NCI-H2081 treated with DMSO at 0.1 percent for 48 hours (cell line): Measurements from ENCODE around the gene ACOT2.

Source experiments
- DNase-seq: peaks from one replicate; lab custom pipeline; 2025; lab: John Stamatoyannopoulos, UW

The ACOT2 gene

DNA sequence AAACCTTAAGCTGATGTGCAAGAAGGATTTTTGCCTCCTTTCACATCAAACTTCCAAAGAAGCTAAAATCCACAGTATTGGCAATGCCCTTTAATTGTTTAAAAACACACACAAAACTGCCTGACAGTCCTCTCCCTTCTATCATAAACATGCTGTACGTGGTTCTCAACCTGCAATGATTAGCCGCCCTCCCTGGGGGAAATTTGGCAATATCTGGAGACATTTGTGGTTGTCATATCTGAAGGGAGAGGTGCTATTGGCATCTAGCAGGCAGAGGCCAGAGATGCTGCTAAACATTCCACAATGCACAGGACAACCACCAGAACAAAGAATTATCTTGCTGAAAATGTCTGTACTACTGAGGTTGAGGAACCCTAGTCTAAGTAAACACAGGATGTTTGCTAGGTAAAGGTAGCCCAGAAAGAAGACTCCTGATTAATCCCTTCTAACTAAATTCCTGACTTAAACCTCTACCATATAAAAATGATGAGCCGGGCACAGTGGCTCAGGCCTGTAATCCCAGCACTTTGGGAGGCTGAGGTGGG lies 44.5 kb downstream of the ACOT2 start:
- no peak for DNase-seq

GRCh38 chr14:73616831-73617230 lies 47.8 kb downstream of the ACOT2 start:
- DNase-seq: no peak

- DNase-seq: no peak
Observed at GRCh38 chr14:73619524-73619923, 50.5 kb downstream of the ACOT2 start.

GRCh38 chr14:73620268-73620667 lies 51.3 kb downstream of the ACOT2 start:
- no peak for DNase-seq

DNA sequence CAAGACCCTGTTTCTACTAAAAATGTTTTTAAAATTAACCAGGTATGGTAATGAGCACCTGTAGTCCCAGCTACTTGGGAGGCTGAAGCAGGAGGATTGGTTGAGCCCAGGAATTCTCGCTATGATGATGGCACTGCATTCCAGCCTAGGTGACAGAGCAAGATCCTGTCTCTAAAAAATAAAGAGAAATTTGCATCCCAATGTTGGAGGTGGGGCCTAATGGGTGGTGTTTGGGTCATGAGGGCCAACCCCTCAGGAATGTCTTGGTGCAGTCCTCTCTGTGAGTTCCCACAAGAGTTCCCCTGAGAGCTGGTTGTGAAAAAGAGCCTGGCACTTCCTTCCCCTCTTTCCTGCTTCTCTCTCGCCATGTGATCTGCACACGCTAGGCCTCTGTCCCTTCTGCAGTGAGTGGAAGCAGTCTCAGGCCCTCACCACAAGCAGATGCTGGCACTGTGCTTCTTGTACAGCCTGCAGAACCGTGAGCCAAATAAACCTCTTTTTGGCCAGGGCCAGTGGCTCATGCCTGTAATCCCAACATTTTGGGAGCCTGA lies 54.6 kb downstream of the ACOT2 start:
- DNase-seq: no peak
